Sigmoid colon (tissue), 7 donors: ENCODE results near the gene SPAG16. TPM values are rescaled to one million over a fixed set of nuclear protein-coding genes. Genes with fewer than 3 reads are reported as not detected.

Source experiments
- DNase-seq: peaks from one replicate; pipeline ENCODE4 v3.0.0-alpha.2; 2019
- H3K27ac ChIP-seq, 4 donors: fragments of 200-600 bp; sonication (generic); one replicate each; pipeline ENCODE4 v1.5.1; 2016 to 2019; ENCODE audit warnings: mild to moderate bottlenecking in 1 of 4
- H3K27me3 ChIP-seq, 3 donors: fragments of 200-600 bp; sonication (generic); one replicate each; pipeline ENCODE4 v1.5.1; 2019; ENCODE audit warnings: mild to moderate bottlenecking in 1 of 3
- H3K36me3 ChIP-seq, 4 donors: fragments of 200-600 bp; sonication (generic); one replicate each; pipeline ENCODE4 v1.5.1; 2016 to 2019
- H3K4me1 ChIP-seq, 4 donors: fragments of 200-600 bp; sonication (generic); one replicate each; pipeline ENCODE4 v1.5.1; 2017 to 2019
- H3K4me3 ChIP-seq, 4 donors: fragments of 200-600 bp; sonication (generic); one replicate each; pipeline ENCODE4 v1.5.1; 2017 to 2019; ENCODE audit warnings: mild to moderate bottlenecking in 2 of 4, moderate library complexity in 1 of 4
- H3K9me3 ChIP-seq, 4 donors: fragments of 200-600 bp in 3 of 4; sonication (generic) in 3 of 4; one replicate each; pipeline versions ENCODE4 v1.5.1 to v1.6.1; 2013 to 2019
- CTCF ChIP-seq, 4 experiments: fragments of 450-650 bp in 3 of 4; fragments of 200-600 bp in 1 of 4; IDR thresholded peaks; one replicate each; pipeline ENCODE4 v1.5.1; 2016 to 2019; ENCODE audit warnings: antibody characterized with exemption in 4 of 4, mild to moderate bottlenecking in 3 of 4, moderate library complexity in 2 of 4
- EP300 ChIP-seq, 4 donors: sonication (generic); formaldehyde crosslinking; IDR thresholded peaks; one replicate each; pipeline ENCODE4 v1.6.1; 2017; ENCODE audit warnings: antibody characterized with exemption in 4 of 4
- POLR2A ChIP-seq, 2 donors: fragments of 450-650 bp; IDR thresholded peaks; one replicate each; pipeline ENCODE4 v1.6.1; 2016; ENCODE audit warnings: antibody characterized with exemption in 2 of 2, mild to moderate bottlenecking in 2 of 2, moderate library complexity in 2 of 2
- POLR2AphosphoS5 ChIP-seq, 4 donors: sonication (generic); formaldehyde crosslinking; IDR thresholded peaks; one replicate each; pipeline ENCODE4 v1.6.1; 2017; ENCODE audit warnings: antibody characterized with exemption in 4 of 4
- WGBS, 2 donors: extraction: QIAGEN DNeasy Blood & Tissue Kit; methylation state at CpG; one replicate each; pipeline ENCODE4 v1.1.7; 2013; 5-methylcytosine and 5-hydroxymethylcytosine counted together
- intact Hi-C: fragments of 100-400 bp; cut with DNase I; formaldehyde crosslinking; loops from one replicate; pipeline ENCODE4 v1.15.1; 2023
- polyA plus RNA-seq, 3 donors: library from polyadenylated mRNA; stranded (reverse); fragments of 200-250 nt; gene quantifications; one replicate each; pipeline ENCODE4 v1.2.3, GENCODE V29; 2013
- total RNA-seq, 4 donors: library from RNA; depleted of rRNA; stranded (reverse); fragments of >200 nt; gene quantifications; one replicate each; pipeline ENCODE4 v1.1.0, GENCODE V29; 2016
- donor health status: healthy with polysubstance abuse.
- donor health status: Bipolar disorder and iron deficiency.
- donor health status: healthy.

Gene SPAG16
- total and polyA plus RNA-seq, 7 donors, result 13.1 to 70.3 (median 36.0) TPM

GRCh38 chr2:213868526-213868925, 584.3 kb downstream of the SPAG16 start:
- H3K36me3 ChIP-seq, result no peaks in the 10 kb centered on the region
- TF ChIP-seq POLR2AphosphoS5 (IDR thresholded peaks at IDR 0.05) (no peak), CTCF (IDR thresholded peaks at IDR 0.05) (no peak), EP300 (IDR thresholded peaks at IDR 0.05) (no peak), POLR2A (IDR thresholded peaks at IDR 0.05) (no peak)
- H3K4me1 ChIP-seq, result no peaks in the 10 kb centered on the region
- intact Hi-C loops, result no loop called here
- H3K27me3 ChIP-seq, result no peaks in the 10 kb centered on the region
- no peak overlapping the region for H3K4me3 ChIP-seq
- no peak for DNase-seq
- H3K9me3 ChIP-seq, result no peaks in the 10 kb centered on the region
- WGBS, 2 donors, result 0 to 55% methylated on average over 1 of the region's 1 CpG
- no peak overlapping the region for H3K27ac ChIP-seq

GRCh38 chr2:213885485-213885884, 601.2 kb downstream of the SPAG16 start:
- H3K27me3 ChIP-seq, result no peaks in the 10 kb centered on the region
- intact Hi-C loops, result no loop called here
- WGBS, 2 donors, result 27 to 58% methylated on average over 3 of the region's 3 CpGs

GRCh38 chr2:213914510-213914909, 630.2 kb downstream of the SPAG16 start:
- no peak for DNase-seq
- Histone ChIP-seq H3K36me3 (no peaks in the 10 kb centered on the region), H3K9me3 (peaks cover 0 to 4% (median 0%) of the 10 kb centered on the region in 4 donors), H3K27ac (no peak overlapping the region), H3K4me1 (no peaks in the 10 kb centered on the region), H3K4me3 (no peak overlapping the region), H3K27me3 (no peaks in the 10 kb centered on the region)
- TF ChIP-seq POLR2AphosphoS5 (IDR thresholded peaks at IDR 0.05) (no peak), POLR2A (IDR thresholded peaks at IDR 0.05) (no peak), CTCF (IDR thresholded peaks at IDR 0.05) (no peak), EP300 (IDR thresholded peaks at IDR 0.05) (no peak)
- intact Hi-C loops, result no loop called here
- 0 to 1% methylated on average over 1 of the region's 1 CpG for WGBS, 2 donors

More at GRCh38 chr2:213885485-213885884, 601.2 kb downstream of the SPAG16 start:
- DNase-seq, result no peak
- H3K4me1 ChIP-seq, result no peaks in the 10 kb centered on the region
- TF ChIP-seq POLR2A (IDR thresholded peaks at IDR 0.05) (no peak), POLR2AphosphoS5 (IDR thresholded peaks at IDR 0.05) (no peak), CTCF (IDR thresholded peaks at IDR 0.05) (no peak), EP300 (IDR thresholded peaks at IDR 0.05) (no peak)
- no peaks in the 10 kb centered on the region for H3K9me3 ChIP-seq
- H3K36me3 ChIP-seq, result no peaks in the 10 kb centered on the region
- H3K4me3 ChIP-seq, result no peak overlapping the region
- H3K27ac ChIP-seq, result no peak overlapping the region

GRCh38 chr2:213920014-213920413, 635.8 kb downstream of the SPAG16 start:
- WGBS, 2 donors, result 63 to 76% methylated on average over 3 of the region's 3 CpGs
- H3K36me3 ChIP-seq, result no peaks in the 10 kb centered on the region
- H3K4me1 ChIP-seq, result no peaks in the 10 kb centered on the region
- no peak overlapping the region for H3K4me3 ChIP-seq
- peaks cover 3 to 10% (median 8%) of the 10 kb centered on the region in 4 donors for H3K9me3 ChIP-seq
- no peak overlapping the region for H3K27ac ChIP-seq
- no peaks in the 10 kb centered on the region for H3K27me3 ChIP-seq
- no peak for DNase-seq
- intact Hi-C loops, result no loop called here
- TF ChIP-seq POLR2AphosphoS5 (IDR thresholded peaks at IDR 0.05) (no peak), POLR2A (IDR thresholded peaks at IDR 0.05) (no peak), CTCF (IDR thresholded peaks at IDR 0.05) (no peak), EP300 (IDR thresholded peaks at IDR 0.05) (no peak)

GRCh38 chr2:213923543-213923942, 639.3 kb downstream of the SPAG16 start:
- H3K9me3 ChIP-seq, result peaks cover 3 to 10% (median 8%) of the 10 kb centered on the region in 4 donors
- H3K4me3 ChIP-seq, result no peak overlapping the region
- H3K27me3 ChIP-seq, result no peaks in the 10 kb centered on the region
- TF ChIP-seq POLR2AphosphoS5 (IDR thresholded peaks at IDR 0.05), result no peak
- 73 to 80% methylated on average over 3 of the region's 3 CpGs for WGBS, 2 donors
- H3K4me1 ChIP-seq, result no peaks in the 10 kb centered on the region
- DNase-seq, result no peak
- H3K27ac ChIP-seq, result no peak overlapping the region
- intact Hi-C loops, result no loop called here
- H3K36me3 ChIP-seq, result no peaks in the 10 kb centered on the region
